SK-N-SH (cell line): ENCODE data around the gene RBM20.

ENCODE experiments used
- JUND ChIP-seq: IDR thresholded peaks from 2 replicates; pipeline ENCODE4 v1.4.0; 2012
- NFIC ChIP-seq: IDR thresholded peaks from 2 replicates; pipeline ENCODE4 v1.4.0; 2012; ENCODE audit warnings: borderline replicate concordance

DNA sequence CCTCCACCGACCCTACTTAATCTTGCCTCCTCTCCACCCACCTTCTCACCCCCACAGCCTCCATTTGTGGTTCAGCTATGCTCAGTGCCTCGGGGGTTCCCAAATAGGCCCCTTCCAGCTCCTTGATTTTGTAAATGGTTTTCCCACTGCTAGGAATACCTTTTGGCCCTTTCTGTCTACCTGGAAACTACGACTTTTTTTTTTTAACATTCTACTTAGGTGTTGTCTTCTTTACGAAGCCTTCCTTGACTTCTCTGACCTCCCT is 200.4 kb downstream of the RBM20 start:
- no peak for TF ChIP-seq JUND
- no peak for TF ChIP-seq NFIC
